A172 (cell line): ENCODE measurements around the gene IRAK4. TPM values are rescaled to one million over a fixed set of nuclear protein-coding genes. Genes with fewer than 3 reads are reported as not detected.

Experiments
- DNase-seq: peaks from one replicate; pipeline ENCODE4 v3.0.0-alpha.2; 2015; ENCODE audit warnings: low spot score
- total RNA-seq: library from RNA; depleted of rRNA; stranded (reverse); fragments of >200 nt; shearing (Covaris generic); gene quantifications from 2 replicates; pipeline ENCODE4 v1.2.3, GENCODE V29; 2014; rRNA removed

The IRAK4 gene
- total RNA-seq, 1 experiment from 2014 or later: 13.9 TPM

DNA sequence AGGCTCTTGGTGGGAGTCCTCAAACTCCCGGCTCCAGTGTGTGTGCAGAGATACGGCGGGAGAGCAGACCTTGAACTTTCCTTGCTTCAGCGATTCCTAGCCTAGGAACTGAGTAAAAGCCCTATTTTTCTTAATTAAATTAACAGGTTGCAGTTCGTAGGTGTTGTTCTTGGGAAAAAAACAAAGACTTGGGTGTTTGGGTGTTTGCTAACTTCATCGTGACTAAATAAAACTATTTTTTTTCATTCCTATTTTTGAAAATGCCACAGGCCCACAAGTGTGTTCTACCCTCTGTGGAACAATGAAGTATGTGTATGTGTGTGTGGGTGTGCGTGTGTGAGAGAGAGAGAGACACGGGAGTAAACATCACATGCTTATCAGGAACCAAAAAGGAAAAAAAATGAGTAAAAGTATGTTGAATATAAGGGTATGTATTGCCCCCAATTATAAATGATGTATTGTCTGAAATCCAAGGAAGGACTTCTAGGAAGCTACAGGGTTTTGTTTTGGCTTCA, 77.8 kb downstream of the IRAK4 start:
- no peak for DNase-seq

Other genes with a start within 250 kb of the IRAK4 start
- gene ADAMTS20, start 206.7 kb upstream of the IRAK4 start, total RNA-seq: 0.22 TPM in 1 of 2 replicates, not detected in the other
- 17.2 and 24.7 TPM in 2 replicates for gene PUS7L, start 161 bp upstream of the IRAK4 start, total RNA-seq
- gene TWF1, start 47.4 kb downstream of the IRAK4 start, total RNA-seq: 162 and 201 TPM in 2 replicates
- 9.1 and 12.2 TPM in 2 replicates for gene TMEM117, start 77.1 kb downstream of the IRAK4 start, total RNA-seq